Vein endothelial cell (primary cell): ENCODE data around the gene STUM. TPM values are rescaled to one million over a fixed set of nuclear protein-coding genes. Genes with fewer than 3 reads are reported as not detected.

ENCODE experiments used
- total RNA-seq: library from RNA; depleted of rRNA; stranded (reverse); fragments of >200 nt; gene quantifications from 2 replicates; pipeline ENCODE4 v1.2.3, GENCODE V29; 2012

Gene STUM, protein sequence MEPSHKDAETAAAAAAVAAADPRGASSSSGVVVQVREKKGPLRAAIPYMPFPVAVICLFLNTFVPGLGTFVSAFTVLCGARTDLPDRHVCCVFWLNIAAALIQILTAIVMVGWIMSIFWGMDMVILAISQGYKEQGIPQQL
- total RNA-seq, result under 0.01 TPM in 1 of 2 replicates, not detected in the other

DNA sequence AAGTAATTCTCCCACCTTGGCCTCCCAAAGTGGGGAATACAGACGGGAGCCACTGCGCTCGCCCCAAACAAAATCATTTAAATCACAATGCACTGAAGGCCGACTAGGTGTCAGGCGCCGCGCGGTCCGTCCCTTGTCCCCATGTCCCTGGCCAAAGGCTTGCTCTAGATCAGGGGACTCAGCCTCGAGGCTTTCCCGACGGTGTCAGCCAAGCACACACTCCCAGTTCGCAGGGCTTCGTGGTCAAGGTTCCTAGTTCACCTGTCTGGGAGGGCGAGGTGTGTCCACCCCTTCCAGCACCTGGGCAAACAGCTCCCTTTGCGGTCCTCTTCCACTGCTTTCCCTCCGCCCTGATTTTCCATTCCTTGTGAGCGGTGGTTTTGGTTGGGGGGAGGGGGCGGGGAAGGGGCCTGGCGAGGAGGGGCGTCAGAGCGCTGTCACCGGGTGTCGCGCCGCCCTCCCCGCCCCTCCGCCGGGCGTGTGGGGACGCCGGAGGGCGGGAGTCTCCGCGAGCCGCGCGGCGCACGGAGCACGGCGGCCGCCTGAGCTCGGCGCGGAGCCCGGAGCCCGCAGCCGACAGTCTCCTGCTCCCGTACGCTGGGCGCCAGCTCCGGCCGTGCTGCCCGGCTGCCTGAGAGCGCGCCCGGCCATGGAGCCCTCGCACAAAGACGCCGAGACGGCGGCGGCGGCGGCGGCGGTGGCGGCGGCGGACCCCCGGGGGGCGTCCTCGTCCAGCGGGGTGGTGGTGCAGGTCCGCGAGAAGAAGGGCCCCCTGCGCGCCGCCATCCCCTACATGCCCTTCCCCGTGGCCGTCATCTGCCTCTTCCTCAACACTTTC, at the start of gene STUM:
TSS of gene STUM (plus strand) at position 509 of the 838 bp plus-strand sequence. CDS start at position 650, 141 bp downstream.

Other genes starting within 250 kb of the STUM start
- gene LIN9, start 239.6 kb upstream of the STUM start, total RNA-seq, result 3.9 and 9.1 TPM in 2 replicates
- gene PARP1, start 140.7 kb upstream of the STUM start, total RNA-seq, result 76.4 and 118 TPM in 2 replicates
- 59.6 and 62.4 TPM in 2 replicates for gene ITPKB, start 190.5 kb downstream of the STUM start, total RNA-seq